GM21529 (cell line): Measurements from ENCODE around the gene WWOX.

Experiments
- ATAC-seq: cut with Tn5 transposase; IDR thresholded peaks from one replicate; pipeline ENCODE4 v1.9.1; 2021; ENCODE audit not compliant: unreplicated experiment

The WWOX gene

GRCh38 chr16:78816499-78817195 is 717.2 kb downstream of the WWOX start:
- no peak for ATAC-seq

GRCh38 chr16:78817200-78817739 is 717.8 kb downstream of the WWOX start:
- no peak for ATAC-seq

GRCh38 chr16:78821335-78821734 is 721.9 kb downstream of the WWOX start:
- no peak for ATAC-seq

- no peak for ATAC-seq
Measured at GRCh38 chr16:78822509-78822908, 723.1 kb downstream of the WWOX start.

- no peak for ATAC-seq
Measured at GRCh38 chr16:78823027-78823426, 723.6 kb downstream of the WWOX start.

GRCh38 chr16:78829280-78829679 is 729.8 kb downstream of the WWOX start:
- ATAC-seq: no peak

GRCh38 chr16:78830599-78830998 is 731.1 kb downstream of the WWOX start:
- ATAC-seq: no peak

- ATAC-seq: no peak
Measured at GRCh38 chr16:78832100-78832499, 732.6 kb downstream of the WWOX start.

- ATAC-seq: no peak
Measured at GRCh38 chr16:78836802-78837491, 737.5 kb downstream of the WWOX start.

GRCh38 chr16:78837706-78838105 is 738.3 kb downstream of the WWOX start:
- ATAC-seq: no peak

GRCh38 chr16:78838276-78838675 is 738.8 kb downstream of the WWOX start:
- no peak for ATAC-seq

GRCh38 chr16:78842950-78843349 is 743.5 kb downstream of the WWOX start:
- no peak for ATAC-seq

GRCh38 chr16:78843978-78844377 is 744.5 kb downstream of the WWOX start:
- no peak for ATAC-seq

GRCh38 chr16:78844682-78845081 is 745.2 kb downstream of the WWOX start:
- ATAC-seq: no peak

GRCh38 chr16:78851266-78851665 is 751.8 kb downstream of the WWOX start:
- ATAC-seq: no peak

- no peak for ATAC-seq
Measured at GRCh38 chr16:78852081-78852635, 752.7 kb downstream of the WWOX start.

GRCh38 chr16:78862022-78862421 is 762.6 kb downstream of the WWOX start:
- no peak for ATAC-seq

GRCh38 chr16:78866521-78866920 is 767.1 kb downstream of the WWOX start:
- ATAC-seq: no peak

- no peak for ATAC-seq
Measured at GRCh38 chr16:78869492-78869891, 770.0 kb downstream of the WWOX start.

GRCh38 chr16:78871241-78871640 is 771.8 kb downstream of the WWOX start:
- ATAC-seq: no peak

- no peak for ATAC-seq
Measured at GRCh38 chr16:78876671-78877070, 777.2 kb downstream of the WWOX start.

GRCh38 chr16:78877114-78877655 is 777.7 kb downstream of the WWOX start:
- no peak for ATAC-seq
